Measurements from ENCODE around the gene KANSL1.
"Not testable (repeated sequence)": the region's sequence is repeated elsewhere in the genome, so short reads cannot be mapped to it uniquely, and the experiment has no call there.

The KANSL1 gene, protein sequence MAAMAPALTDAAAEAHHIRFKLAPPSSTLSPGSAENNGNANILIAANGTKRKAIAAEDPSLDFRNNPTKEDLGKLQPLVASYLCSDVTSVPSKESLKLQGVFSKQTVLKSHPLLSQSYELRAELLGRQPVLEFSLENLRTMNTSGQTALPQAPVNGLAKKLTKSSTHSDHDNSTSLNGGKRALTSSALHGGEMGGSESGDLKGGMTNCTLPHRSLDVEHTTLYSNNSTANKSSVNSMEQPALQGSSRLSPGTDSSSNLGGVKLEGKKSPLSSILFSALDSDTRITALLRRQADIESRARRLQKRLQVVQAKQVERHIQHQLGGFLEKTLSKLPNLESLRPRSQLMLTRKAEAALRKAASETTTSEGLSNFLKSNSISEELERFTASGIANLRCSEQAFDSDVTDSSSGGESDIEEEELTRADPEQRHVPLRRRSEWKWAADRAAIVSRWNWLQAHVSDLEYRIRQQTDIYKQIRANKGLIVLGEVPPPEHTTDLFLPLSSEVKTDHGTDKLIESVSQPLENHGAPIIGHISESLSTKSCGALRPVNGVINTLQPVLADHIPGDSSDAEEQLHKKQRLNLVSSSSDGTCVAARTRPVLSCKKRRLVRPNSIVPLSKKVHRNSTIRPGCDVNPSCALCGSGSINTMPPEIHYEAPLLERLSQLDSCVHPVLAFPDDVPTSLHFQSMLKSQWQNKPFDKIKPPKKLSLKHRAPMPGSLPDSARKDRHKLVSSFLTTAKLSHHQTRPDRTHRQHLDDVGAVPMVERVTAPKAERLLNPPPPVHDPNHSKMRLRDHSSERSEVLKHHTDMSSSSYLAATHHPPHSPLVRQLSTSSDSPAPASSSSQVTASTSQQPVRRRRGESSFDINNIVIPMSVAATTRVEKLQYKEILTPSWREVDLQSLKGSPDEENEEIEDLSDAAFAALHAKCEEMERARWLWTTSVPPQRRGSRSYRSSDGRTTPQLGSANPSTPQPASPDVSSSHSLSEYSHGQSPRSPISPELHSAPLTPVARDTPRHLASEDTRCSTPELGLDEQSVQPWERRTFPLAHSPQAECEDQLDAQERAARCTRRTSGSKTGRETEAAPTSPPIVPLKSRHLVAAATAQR (N-terminal part only)

DNA sequence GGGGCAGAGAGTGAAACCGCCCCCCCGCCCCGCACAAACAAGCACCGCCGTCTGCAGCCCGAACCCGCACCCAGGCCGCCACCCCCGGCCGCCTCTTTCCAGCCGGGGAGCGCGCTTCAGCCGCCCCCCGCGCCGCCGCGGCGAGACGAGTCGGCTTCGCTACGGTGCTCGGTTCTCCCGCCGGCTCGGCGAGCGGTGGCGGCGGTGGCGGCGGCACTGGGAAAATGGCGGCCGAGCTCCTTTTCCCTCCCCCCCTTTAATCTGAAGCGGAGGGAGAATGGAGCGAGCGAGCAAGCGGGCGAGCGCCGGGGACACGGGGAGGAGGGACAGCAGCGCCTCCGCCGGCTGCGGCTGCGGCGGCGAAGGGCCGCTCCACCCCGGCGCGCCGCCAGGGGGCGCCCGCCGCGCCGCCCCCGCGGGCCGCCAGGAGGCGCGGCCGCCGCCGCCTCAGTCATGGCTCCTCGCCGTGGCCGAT, at the start of gene KANSL1:
Gene KANSL1, minus strand, starts transcription at position 279 of the 475 bp plus-strand sequence. CDS start 21,286 bp downstream, outside the sequence.
- peak; percentile 73 for DNase-seq (ENCODE audit: low read depth)

DNA sequence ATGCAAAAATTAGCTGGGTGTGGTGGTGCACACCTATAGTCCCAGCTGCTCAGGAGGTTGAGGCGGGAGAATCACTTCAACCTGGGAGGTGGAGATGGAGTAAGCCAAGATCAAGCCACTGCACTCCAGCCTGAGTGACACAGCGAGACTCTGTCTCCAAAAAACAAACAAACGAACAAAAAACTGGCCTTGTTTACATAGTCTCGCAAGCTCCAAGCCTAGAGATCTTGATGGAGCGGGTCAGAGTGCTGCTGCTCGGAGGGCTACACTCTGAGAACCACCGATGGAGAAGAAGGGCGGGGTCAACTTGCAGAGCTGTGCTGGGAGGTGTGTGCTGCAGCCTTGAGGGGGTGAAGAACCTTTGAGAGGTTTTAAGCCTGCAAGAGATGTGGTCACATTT, 38.1 kb upstream of the KANSL1 start:
- not testable (repeated sequence) for DNase-seq (ENCODE audit: low read depth)

- peak; percentile 82 for DNase-seq (ENCODE audit: low read depth)
Observed at GRCh38 chr17:46225274-46225794, 32.1 kb upstream of the KANSL1 start.

DNA sequence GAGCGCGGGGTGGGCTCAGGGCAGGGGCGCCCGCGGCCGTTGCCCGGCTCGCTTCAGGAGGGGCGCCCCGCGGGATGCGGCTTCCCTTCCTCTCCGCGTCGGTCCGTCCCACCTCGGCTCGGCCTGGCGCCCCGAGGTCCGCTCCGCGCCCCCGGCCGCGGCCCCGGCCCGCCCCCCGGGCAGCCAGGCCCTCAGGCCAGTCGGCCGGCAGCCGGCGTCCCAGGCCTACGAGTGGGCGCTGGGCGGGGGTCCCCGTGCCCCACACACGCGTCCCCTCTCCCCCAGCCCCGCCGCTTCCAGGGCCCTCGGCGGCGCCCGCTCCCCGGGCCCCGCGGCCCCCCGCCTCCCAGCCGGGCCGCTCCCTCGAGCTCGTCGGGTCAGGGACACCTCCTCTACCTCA, 31.6 kb upstream of the KANSL1 start:
- DNase-seq (ENCODE audit: low read depth): peak; percentile 5

DNA sequence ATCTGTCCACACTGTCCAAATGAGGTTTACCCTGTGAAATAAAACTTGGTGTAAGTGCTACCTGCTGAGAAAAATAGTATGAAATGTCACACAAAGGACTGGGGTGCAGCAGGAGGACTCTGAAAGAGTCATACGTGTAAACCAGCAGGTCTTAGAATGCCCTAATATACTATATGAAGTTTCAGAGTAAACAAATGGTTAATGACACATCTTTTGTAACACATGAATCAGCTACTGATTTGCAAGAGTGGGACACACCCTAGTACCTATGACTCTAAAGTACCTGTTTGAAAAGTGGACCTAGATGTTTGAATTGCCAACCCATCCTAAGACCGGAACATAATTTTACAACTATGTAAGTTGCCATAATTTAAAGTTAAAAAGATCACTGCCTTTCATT, 29.8 kb upstream of the KANSL1 start:
- not testable (repeated sequence) for DNase-seq (ENCODE audit: low read depth)

DNA sequence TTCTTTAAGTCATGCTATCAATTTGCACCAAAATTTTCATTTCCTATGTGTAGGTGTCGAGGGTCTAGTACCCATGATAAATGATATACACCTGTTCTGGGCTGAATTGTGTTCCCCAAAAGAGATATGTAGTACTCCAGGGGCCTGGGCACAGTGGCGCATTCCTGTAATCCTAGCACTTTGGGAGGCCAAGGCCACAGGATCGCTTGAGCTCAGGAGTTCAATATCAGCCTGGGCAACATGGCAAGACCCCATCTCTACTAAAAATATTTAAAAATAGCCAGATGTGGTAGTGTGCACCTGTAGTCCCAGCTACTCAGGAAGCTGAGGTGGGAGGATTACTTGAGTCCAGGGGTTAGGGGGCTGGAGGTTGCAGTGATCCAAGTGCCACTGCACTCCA, 23.5 kb upstream of the KANSL1 start:
- DNase-seq (ENCODE audit: low read depth): no peak

DNA sequence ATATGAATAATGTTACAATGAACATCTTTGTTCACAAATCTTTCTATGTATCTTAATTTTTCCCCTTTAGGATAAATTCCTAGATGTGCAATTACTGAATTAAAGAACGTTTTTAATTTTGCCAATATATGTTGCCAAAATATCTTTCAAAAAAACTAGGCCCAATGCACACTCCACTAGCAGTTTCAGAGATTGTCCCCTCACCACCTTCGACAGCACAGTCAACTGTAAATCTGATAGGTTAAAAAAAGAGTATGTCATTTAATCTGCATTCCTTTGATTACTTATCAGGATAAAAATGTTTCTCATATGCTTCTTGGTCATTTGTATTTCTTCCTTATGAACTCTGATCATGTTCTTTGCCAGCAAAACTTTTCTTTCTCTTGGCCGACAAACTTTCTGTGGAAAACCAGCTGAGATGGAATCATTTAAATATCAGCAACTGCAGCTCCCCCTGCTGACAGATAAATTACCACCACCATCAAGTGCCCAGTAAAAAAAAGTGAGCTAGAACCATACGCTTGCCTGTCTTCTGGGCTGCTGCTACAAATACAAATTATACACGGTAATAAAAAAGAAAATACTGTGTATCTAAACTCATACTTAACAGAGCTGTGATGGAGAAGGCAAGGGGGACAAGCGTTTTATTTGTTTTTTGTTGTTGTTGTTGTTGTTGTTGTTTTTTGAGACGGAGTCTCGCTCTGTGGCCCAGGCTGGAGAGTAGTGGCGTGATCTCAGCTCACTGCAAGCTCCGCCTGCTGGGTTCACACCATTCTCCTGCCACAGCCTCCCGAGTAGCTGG, 19.6 kb upstream of the KANSL1 start:
- DNase-seq (ENCODE audit: low read depth): no peak

- no peak for DNase-seq (ENCODE audit: low read depth)
Observed at GRCh38 chr17:46208997-46209396, 15.8 kb upstream of the KANSL1 start.

- DNase-seq (ENCODE audit: low read depth): no peak
Observed at GRCh38 chr17:46205975-46206374, 12.7 kb upstream of the KANSL1 start.

DNA sequence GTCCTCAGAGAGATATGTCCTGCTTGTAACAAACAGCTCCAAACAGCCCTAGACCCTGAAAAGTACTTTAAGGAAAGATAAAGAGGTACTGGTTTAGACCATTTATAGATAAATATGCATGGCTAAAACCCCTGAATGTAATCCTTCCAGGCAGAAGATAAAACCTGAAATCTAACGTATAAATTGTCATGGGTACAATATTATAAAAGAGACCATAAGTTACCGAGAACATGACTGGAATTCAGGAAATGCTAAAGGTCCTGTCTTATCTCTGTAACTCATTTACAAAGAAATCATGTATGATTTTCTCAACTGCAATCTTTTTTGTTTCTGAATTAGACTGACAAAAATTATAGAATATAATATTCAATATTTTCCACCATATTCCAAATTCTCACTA, 9.2 kb upstream of the KANSL1 start:
- DNase-seq (ENCODE audit: low read depth): no peak

DNA sequence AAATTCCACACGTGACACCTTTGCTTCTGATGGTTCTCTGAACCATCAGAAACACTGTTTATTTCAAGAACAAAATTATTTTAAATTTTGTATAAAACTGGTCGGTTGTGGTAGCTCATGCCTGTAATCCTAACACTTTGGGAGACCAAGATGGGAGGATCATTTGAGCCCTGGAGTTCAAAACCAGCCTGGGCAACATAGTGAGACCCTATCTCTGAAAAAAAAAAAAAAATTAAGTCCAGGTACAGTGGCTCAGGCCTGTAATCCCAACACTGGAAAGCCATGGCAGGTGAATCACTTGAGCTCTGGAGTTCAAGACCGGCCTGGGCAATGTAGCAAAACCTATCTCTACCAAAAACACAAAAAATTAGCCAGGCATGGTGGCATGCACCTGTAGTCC, 8.3 kb upstream of the KANSL1 start:
- DNase-seq (ENCODE audit: low read depth): no peak

- DNase-seq (ENCODE audit: low read depth): no peak
Observed at GRCh38 chr17:46200197-46200596, 7.0 kb upstream of the KANSL1 start.

- no peak for DNase-seq (ENCODE audit: low read depth)
Observed at GRCh38 chr17:46199379-46199778, 6.2 kb upstream of the KANSL1 start.

DNA sequence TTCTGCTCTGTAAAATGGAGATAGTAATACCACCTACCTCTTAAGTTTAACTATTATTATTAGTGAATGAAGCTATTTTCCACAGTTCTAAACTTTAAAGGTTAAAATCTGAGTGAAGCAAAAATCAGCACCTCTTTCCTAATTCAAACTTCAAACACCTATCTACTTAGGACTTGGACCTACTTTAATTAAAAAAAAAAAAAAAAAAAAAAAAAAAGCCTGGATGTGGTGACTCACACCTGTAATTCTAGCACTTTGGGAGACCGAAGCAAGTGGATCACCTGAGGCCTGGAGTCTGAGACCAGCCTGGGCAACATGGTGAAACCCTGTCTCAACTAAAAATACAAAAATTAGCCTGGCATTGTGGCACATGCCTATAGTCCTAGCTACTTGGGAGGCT, 5.0 kb upstream of the KANSL1 start:
- no peak for DNase-seq (ENCODE audit: low read depth)

DNA sequence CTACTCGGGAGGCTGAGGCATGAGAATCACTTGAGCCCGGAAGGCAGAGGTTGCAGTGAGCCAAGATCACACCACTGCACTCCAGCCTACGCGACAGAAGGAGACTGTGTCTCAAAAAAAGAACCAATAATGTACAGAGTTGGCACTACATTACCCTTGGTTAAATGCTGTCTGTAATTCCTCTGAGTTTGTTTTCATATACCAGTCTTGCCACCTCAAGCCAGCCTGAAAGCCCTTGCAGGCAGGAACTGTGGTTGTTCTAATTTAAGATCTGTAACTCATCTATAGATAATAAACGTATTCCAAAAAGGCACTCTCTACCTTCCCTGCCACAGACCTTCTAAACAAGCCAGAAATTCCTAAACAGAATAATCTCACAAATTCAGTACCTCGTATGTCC, 4.3 kb upstream of the KANSL1 start:
- DNase-seq (ENCODE audit: low read depth): no peak

DNA sequence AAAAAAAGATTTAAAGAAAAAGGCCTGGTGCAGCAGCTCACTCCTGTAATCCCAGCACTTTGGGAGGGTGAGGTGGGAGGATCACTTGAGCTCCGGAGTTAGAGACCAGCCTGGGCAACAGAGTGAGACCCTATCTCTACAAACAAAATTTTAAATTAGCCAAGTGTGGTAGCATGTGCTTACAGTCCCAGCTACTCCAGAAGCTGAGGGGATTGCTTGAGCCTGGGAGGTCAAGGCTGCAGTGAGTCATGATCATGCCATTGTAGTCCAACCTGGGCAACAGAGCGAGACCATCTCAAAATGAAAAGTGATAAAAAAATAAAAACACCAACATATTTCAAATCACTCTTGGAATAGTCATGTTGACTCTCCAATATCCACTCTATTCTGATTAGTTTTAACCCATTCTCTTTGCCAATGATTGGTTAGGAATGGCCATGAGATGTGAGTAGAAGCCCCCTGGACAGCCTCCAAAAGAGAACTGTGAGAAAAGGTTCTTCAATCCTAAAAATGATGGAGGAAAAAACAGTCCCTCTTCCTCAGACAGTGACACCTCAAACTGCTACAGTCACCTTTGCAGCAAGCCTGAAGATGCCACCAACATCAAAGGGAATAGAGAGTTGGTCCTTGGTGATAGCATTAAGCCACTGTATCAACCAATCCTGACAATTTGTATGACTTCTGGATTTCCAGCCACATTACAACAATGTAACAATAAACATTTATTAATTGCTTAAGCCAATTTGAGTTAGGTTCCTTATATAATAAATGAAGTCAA, 2.9 kb upstream of the KANSL1 start:
- no peak for DNase-seq (ENCODE audit: low read depth)

GRCh38 chr17:46195217-46195855, 2.1 kb upstream of the KANSL1 start:
- DNase-seq (ENCODE audit: low read depth): no peak

DNA sequence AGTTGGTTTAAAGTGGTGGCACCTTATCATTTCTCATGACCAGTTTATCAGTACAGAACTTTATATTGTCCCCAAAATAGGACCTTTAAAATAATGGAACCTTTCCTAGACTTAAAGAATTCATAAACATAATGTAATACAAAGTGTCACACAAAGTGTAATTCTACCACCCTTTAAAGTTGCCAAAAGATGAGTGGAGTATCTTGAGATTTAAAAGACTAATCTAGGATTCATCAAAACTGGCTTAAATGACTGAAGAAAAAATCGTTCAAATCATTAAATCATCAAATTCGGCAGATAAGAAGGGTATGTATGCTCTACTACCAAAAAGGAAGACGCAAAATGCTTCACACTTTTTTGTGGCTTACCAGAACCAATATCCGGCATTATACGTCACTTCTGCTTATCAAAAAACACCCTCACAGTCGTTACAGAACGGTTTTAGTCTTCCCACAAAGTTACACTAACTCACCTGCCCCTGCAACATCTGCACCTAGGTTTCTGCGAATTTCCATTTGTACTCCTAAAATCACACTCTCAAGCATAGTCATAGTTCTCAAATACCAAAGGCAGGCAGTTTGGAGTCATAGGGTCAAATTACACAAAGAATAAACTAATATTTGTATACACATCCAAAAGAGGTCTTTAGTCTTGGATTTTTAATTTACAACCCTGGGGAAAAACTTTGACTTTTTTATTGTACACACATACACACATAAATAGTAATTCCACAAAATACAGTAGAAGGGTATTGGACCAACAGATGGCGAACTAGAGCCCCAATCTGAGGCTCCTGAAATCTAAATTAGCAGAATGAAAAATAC, 1.4 kb upstream of the KANSL1 start:
- DNase-seq (ENCODE audit: low read depth): no peak
